ENCODE data around the gene JADE2. TPM values are rescaled to one million over a fixed set of nuclear protein-coding genes. Genes with fewer than 3 reads are reported as not detected.
"Not testable (repeated sequence)": the region's sequence is repeated elsewhere in the genome, so short reads cannot be mapped to it uniquely, and the experiment has no call there.

The JADE2 gene
- polyA plus RNA-seq, 2 donors: 3.8 to 4.1 TPM

DNA sequence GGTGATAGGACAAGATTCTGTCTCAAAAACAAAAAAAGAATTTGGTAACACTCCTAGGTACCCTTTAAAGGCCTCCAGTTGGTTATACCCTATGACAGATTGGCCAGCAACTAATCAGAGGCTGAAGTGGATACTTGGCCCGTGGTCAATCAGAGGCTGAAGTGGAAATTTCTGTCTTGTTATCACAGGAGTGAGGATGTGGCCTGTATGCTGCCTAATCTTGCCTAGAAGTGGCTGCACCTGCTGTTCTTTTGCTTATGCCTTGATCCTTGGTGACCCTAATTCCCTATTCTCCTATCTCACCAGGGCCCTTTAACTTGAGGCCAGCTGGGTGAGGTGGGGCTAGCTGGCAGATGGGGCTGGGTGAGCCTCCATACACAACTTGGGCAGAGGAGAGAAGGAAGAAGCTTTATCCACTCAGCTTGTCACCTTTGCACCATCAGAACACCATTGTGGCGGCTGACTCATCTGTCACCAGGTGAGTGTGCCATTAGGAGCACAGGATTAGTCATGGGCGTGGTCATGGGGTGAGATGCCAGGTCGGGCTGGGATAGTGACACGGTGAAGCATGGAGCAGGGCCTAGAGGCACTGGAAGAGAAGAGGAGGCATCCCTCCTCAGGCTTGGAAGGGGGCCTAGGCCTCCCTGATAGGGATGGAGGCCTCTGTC is 65.7 kb downstream of the JADE2 start:
- peaks cover 0 to 3% of the 10 kb centered on the region in 2 donors for H3K9me3 ChIP-seq (ENCODE audit: control insufficient read depth in 2 of 2, insufficient read depth in 1 of 2, low read depth in 1 of 2, low read length in 1 of 2)
- H3K27me3 ChIP-seq (ENCODE audit: control insufficient read depth in 1 of 2, insufficient read depth in 2 of 2, low read length in 2 of 2): no peaks in the 10 kb centered on the region
- no peak overlapping the region for H3K4me3 ChIP-seq (ENCODE audit: low read depth in 1 of 2, low read length in 2 of 2)
- H3K27ac ChIP-seq (ENCODE audit: low read depth in 2 of 2, low read length in 1 of 2): peak overlapping the region in 1 of 2 donors; percentile 65
- H3K36me3 ChIP-seq (ENCODE audit: control insufficient read depth in 2 of 2, insufficient read depth in 2 of 2, low read length in 1 of 2): no peaks in the 10 kb centered on the region
- H3K4me1 ChIP-seq (ENCODE audit: control insufficient read depth in 2 of 2, insufficient read depth in 2 of 2, low read length in 1 of 2): peaks cover 3 to 10% of the 10 kb centered on the region in 2 donors
- WGBS, 2 donors: 59 to 66% methylated on average over 5 of the region's 5 CpGs

DNA sequence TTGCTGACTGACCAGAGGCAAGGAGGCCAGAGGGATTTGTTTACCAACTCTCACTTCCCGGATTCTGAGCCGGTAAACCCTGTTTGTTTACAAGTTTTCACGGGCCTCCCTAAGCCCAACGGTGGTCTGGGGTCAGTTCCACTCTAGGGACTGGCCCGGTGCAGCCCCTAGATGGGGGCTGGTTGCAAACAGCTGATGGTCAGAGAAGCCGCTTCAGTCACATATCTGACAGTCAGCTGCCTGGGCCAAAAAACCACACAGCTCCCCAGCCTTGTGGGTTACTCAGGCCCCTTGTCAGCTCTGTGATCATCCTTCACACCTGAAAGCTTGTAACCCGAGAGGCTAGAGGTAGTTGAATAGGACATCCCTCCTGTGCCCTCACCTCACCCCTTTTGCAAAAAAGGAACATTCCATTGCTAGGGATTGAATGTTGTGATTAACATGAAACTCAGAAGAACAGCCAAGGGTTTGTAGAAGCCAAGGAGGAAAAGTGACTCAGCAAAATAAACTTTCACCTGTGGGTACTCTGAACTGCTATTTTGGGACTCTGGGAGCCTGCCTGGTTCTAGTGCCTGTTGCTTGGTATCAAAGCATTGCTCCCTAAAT is 66.8 kb downstream of the JADE2 start:
- WGBS, 2 donors: 42 to 43% methylated on average over 7 of the region's 7 CpGs
- Histone ChIP-seq H3K9me3 (ENCODE audit: control insufficient read depth in 2 of 2, insufficient read depth in 1 of 2, low read depth in 1 of 2, low read length in 1 of 2) (peaks cover 0 to 3% of the 10 kb centered on the region in 2 donors), H3K27me3 (ENCODE audit: control insufficient read depth in 1 of 2, insufficient read depth in 2 of 2, low read length in 2 of 2) (no peaks in the 10 kb centered on the region), H3K27ac (ENCODE audit: low read depth in 2 of 2, low read length in 1 of 2) (peak overlapping the region in 1 of 2 donors; percentile 47), H3K4me1 (ENCODE audit: control insufficient read depth in 2 of 2, insufficient read depth in 2 of 2, low read length in 1 of 2) (peaks cover 3 to 10% of the 10 kb centered on the region in 2 donors), H3K4me3 (ENCODE audit: low read depth in 1 of 2, low read length in 2 of 2) (no peak overlapping the region), H3K36me3 (ENCODE audit: control insufficient read depth in 2 of 2, insufficient read depth in 2 of 2, low read length in 1 of 2) (no peaks in the 10 kb centered on the region)

DNA sequence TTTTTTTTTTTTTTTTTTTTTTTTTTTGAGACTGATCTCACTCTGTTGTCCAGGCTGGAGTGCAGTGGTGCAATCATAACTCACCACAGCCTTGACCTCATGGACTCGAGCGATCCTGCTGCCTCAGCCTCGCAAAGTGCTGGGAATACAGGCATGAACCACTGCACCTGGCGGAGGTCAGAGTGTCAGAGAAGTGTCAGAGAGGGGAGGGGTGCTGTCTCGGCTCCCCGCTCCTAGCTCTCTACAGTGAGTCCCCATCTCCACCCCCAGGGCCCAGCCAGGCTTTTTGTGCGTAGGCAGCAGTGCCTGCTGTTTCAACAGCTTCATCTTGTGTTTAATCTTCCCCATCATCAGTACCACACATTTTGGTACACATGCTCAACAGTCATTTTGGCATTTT is 68.9 kb downstream of the JADE2 start:
- peaks cover 3 to 10% of the 10 kb centered on the region in 2 donors for H3K4me1 ChIP-seq (ENCODE audit: control insufficient read depth in 2 of 2, insufficient read depth in 2 of 2, low read length in 1 of 2)
- H3K4me3 ChIP-seq (ENCODE audit: low read depth in 1 of 2, low read length in 2 of 2): no peak overlapping the region
- no peak overlapping the region for H3K27ac ChIP-seq (ENCODE audit: low read depth in 2 of 2, low read length in 1 of 2)
- peaks cover 0 to 3% of the 10 kb centered on the region in 2 donors for H3K9me3 ChIP-seq (ENCODE audit: control insufficient read depth in 2 of 2, insufficient read depth in 1 of 2, low read depth in 1 of 2, low read length in 1 of 2)
- H3K36me3 ChIP-seq (ENCODE audit: control insufficient read depth in 2 of 2, insufficient read depth in 2 of 2, low read length in 1 of 2): no peaks in the 10 kb centered on the region
- 89 to 90% methylated on average over 7 of the region's 7 CpGs for WGBS, 2 donors
- H3K27me3 ChIP-seq (ENCODE audit: control insufficient read depth in 1 of 2, insufficient read depth in 2 of 2, low read length in 2 of 2): no peaks in the 10 kb centered on the region

DNA sequence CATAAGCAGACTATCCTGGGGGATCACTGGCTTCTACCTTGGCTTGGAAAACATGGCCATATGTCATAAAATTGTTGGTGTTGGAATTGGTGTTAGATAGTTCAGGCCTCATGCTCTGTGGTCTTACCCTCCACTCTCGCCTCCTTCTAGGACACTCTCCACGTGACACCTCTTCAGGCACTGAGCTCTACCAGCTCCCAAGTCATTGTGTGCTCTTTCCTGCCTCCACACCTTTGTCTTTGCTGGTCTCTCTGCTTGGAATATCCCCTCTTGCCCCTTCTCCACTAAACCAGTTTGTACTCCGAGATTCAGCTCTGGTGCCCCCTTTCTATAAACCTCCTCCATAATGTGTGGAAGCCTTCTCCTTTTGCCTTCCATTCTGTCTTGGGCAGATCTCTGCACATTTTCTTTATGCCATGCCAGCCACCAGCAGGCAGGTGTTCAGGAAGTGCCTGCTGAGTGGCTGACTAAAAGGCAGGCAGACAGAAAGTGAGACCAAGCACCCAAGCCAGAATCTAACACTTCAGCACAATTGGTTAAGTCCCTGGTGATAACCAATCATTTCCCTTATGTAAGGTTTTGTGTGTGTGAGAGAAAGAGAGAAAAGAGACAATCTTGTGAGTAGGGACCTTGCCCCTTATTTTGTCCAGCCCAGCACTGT is 69.5 kb downstream of the JADE2 start:
- Histone ChIP-seq H3K27ac (ENCODE audit: low read depth in 2 of 2, low read length in 1 of 2) (no peak overlapping the region), H3K36me3 (ENCODE audit: control insufficient read depth in 2 of 2, insufficient read depth in 2 of 2, low read length in 1 of 2) (no peaks in the 10 kb centered on the region), H3K9me3 (ENCODE audit: control insufficient read depth in 2 of 2, insufficient read depth in 1 of 2, low read depth in 1 of 2, low read length in 1 of 2) (peaks cover 0 to 3% of the 10 kb centered on the region in 2 donors), H3K4me3 (ENCODE audit: low read depth in 1 of 2, low read length in 2 of 2) (no peak overlapping the region), H3K27me3 (ENCODE audit: control insufficient read depth in 1 of 2, insufficient read depth in 2 of 2, low read length in 2 of 2) (no peaks in the 10 kb centered on the region), H3K4me1 (ENCODE audit: control insufficient read depth in 2 of 2, insufficient read depth in 2 of 2, low read length in 1 of 2) (peaks cover 3 to 10% of the 10 kb centered on the region in 2 donors)
- 86 to 89% methylated on average over 3 of the region's 3 CpGs for WGBS, 2 donors

DNA sequence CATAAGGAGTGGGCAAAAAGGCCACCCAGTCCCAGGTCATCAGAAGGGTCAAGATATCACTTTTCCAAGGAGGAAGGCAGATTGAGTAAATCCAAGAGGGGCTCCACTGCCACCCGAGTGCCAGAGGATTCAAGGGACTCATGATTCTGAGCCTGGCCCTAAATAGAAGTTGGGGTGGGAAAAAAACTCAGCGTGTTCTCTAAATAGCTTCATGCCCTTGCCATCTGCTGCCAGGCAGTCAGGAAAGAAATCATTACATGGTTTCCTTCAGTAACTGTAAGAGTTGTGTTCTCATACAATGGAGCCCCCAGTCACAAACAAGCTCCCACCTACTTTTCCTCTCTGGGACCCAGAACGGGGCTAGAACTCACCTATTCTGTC is 70.0 kb downstream of the JADE2 start:
- H3K4me3 ChIP-seq (ENCODE audit: low read depth in 1 of 2, low read length in 2 of 2): no peak overlapping the region
- no peaks in the 10 kb centered on the region for H3K27me3 ChIP-seq (ENCODE audit: control insufficient read depth in 1 of 2, insufficient read depth in 2 of 2, low read length in 2 of 2)
- H3K9me3 ChIP-seq (ENCODE audit: control insufficient read depth in 2 of 2, insufficient read depth in 1 of 2, low read depth in 1 of 2, low read length in 1 of 2): peaks cover 0 to 3% of the 10 kb centered on the region in 2 donors
- no peak overlapping the region for H3K27ac ChIP-seq (ENCODE audit: low read depth in 2 of 2, low read length in 1 of 2)
- H3K4me1 ChIP-seq (ENCODE audit: control insufficient read depth in 2 of 2, insufficient read depth in 2 of 2, low read length in 1 of 2): peaks cover 3 to 10% of the 10 kb centered on the region in 2 donors
- H3K36me3 ChIP-seq (ENCODE audit: control insufficient read depth in 2 of 2, insufficient read depth in 2 of 2, low read length in 1 of 2): no peaks in the 10 kb centered on the region
- WGBS, 2 donors: 69 to 76% methylated on average over 3 of the region's 3 CpGs

DNA sequence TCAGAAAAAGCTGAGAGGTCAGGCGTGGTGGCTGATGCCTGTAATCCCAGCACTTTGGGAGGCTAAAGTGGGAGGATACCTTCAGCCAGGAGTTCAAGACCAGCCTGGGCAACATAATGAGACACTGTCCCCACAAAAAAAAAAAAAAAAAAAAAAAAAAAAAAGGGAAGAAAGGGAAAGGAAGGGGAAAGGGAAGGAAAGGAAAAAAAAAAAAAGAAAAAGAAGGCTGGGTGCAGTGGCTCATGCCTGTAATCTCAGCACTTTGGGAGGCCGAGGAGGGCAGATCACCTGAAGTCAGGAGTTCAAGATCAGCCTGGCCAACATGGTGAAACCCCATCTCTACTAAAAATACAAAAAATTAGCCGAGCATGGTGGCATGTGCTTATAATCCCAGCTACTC is 74.3 kb downstream of the JADE2 start:
- WGBS, 2 donors: 92 to 94% methylated on average over 3 of the region's 3 CpGs
- not testable (repeated sequence) for H3K4me1 ChIP-seq (ENCODE audit: control insufficient read depth in 2 of 2, insufficient read depth in 2 of 2, low read length in 1 of 2); H3K4me3 ChIP-seq (ENCODE audit: low read depth in 1 of 2, low read length in 2 of 2); H3K27ac ChIP-seq (ENCODE audit: low read depth in 2 of 2, low read length in 1 of 2); H3K36me3 ChIP-seq (ENCODE audit: control insufficient read depth in 2 of 2, insufficient read depth in 2 of 2, low read length in 1 of 2); H3K27me3 ChIP-seq (ENCODE audit: control insufficient read depth in 1 of 2, insufficient read depth in 2 of 2, low read length in 2 of 2); H3K9me3 ChIP-seq (ENCODE audit: control insufficient read depth in 2 of 2, insufficient read depth in 1 of 2, low read depth in 1 of 2, low read length in 1 of 2)

DNA sequence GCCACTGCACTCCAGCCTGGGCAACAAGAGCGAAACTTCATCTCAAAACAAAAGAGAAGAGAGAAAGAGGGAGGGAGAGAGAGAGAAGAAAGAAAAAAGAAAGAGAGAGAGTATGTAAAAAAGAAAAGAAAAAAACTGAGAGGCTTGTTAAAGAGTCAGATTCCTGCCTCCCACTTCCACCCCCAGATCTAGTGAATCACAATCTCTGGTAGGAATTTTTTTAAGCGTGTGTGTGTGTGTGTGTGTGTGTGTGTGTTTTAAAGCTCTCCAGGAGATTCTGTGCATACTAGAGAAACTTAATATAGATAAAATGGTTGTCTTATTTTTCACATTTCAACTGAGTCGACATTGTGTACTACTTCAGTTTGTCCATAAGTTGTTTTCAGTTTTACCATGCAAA is 75.1 kb downstream of the JADE2 start:
- peaks cover 3% of the 10 kb centered on the region in 2 donors for H3K36me3 ChIP-seq (ENCODE audit: control insufficient read depth in 2 of 2, insufficient read depth in 2 of 2, low read length in 1 of 2)
- H3K27ac ChIP-seq (ENCODE audit: low read depth in 2 of 2, low read length in 1 of 2): no peak overlapping the region
- H3K9me3 ChIP-seq (ENCODE audit: control insufficient read depth in 2 of 2, insufficient read depth in 1 of 2, low read depth in 1 of 2, low read length in 1 of 2): no peaks in the 10 kb centered on the region
- no peaks in the 10 kb centered on the region for H3K4me1 ChIP-seq (ENCODE audit: control insufficient read depth in 2 of 2, insufficient read depth in 2 of 2, low read length in 1 of 2)
- 71 to 84% methylated on average over 3 of the region's 3 CpGs for WGBS, 2 donors
- H3K4me3 ChIP-seq (ENCODE audit: low read depth in 1 of 2, low read length in 2 of 2): no peak overlapping the region
- H3K27me3 ChIP-seq (ENCODE audit: control insufficient read depth in 1 of 2, insufficient read depth in 2 of 2, low read length in 2 of 2): no peaks in the 10 kb centered on the region

DNA sequence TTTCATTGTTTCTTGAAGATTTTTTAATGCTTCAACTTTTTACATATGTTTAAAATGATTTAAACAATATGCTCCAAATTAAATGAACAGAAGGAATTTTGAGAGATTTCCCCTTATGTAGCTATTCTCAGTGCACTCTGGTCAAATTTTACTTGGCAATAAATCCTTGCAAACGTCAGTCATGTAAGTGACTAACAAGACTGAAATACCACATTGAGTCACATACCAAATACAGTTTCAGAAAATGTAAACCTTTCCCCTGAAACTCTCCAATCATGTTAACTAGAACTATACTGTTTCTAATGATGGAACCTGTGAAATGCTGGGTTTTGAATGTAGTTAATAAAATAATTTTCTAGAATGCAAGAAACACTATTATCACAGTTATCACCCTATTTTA is 77.6 kb downstream of the JADE2 start:
- no peak overlapping the region for H3K4me3 ChIP-seq (ENCODE audit: low read depth in 1 of 2, low read length in 2 of 2)
- H3K27ac ChIP-seq (ENCODE audit: low read depth in 2 of 2, low read length in 1 of 2): no peak overlapping the region
- H3K27me3 ChIP-seq (ENCODE audit: control insufficient read depth in 1 of 2, insufficient read depth in 2 of 2, low read length in 2 of 2): no peaks in the 10 kb centered on the region
- H3K9me3 ChIP-seq (ENCODE audit: control insufficient read depth in 2 of 2, insufficient read depth in 1 of 2, low read depth in 1 of 2, low read length in 1 of 2): no peaks in the 10 kb centered on the region
- no peaks in the 10 kb centered on the region for H3K4me1 ChIP-seq (ENCODE audit: control insufficient read depth in 2 of 2, insufficient read depth in 2 of 2, low read length in 1 of 2)
- peaks cover 3 to 9% of the 10 kb centered on the region in 2 donors for H3K36me3 ChIP-seq (ENCODE audit: control insufficient read depth in 2 of 2, insufficient read depth in 2 of 2, low read length in 1 of 2)
- 18 to 31% methylated on average over 1 of the region's 1 CpG for WGBS, 2 donors

DNA sequence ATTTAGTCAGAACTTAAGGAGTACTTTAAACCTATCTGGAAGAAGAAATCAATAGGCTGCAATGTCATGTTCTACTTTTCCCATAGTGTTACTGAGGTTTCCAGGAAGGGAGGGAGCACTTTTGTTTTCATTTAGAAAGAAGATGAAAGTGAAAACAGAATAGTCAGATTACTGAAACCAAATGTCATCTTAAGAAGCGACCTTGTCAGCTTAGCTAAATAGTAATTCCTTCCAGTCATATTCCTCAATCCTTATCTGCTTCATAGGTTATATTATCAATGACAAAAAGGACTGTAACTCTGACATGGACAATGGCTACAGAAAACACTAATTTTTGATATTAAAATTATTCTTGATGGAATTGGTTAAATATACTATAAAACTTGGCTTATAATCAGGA is 79.4 kb downstream of the JADE2 start:
- Histone ChIP-seq H3K27me3 (ENCODE audit: control insufficient read depth in 1 of 2, insufficient read depth in 2 of 2, low read length in 2 of 2) (no peaks in the 10 kb centered on the region), H3K27ac (ENCODE audit: low read depth in 2 of 2, low read length in 1 of 2) (no peak overlapping the region), H3K36me3 (ENCODE audit: control insufficient read depth in 2 of 2, insufficient read depth in 2 of 2, low read length in 1 of 2) (peaks cover 11 to 14% of the 10 kb centered on the region in 2 donors), H3K4me1 (ENCODE audit: control insufficient read depth in 2 of 2, insufficient read depth in 2 of 2, low read length in 1 of 2) (no peaks in the 10 kb centered on the region), H3K4me3 (ENCODE audit: low read depth in 1 of 2, low read length in 2 of 2) (no peak overlapping the region), H3K9me3 (ENCODE audit: control insufficient read depth in 2 of 2, insufficient read depth in 1 of 2, low read depth in 1 of 2, low read length in 1 of 2) (no peaks in the 10 kb centered on the region)
- 41 to 73% methylated on average over 1 of the region's 1 CpG for WGBS, 2 donors

Measured in esophagus (tissue), 2 donors.